Endothelial cell of umbilical vein (primary cell): ENCODE measurements around the gene SMIM33. TPM values are rescaled to one million over a fixed set of nuclear protein-coding genes. Genes with fewer than 3 reads are reported as not detected.
A peak's percentile ranks its signal among the peaks of the same experiment; 100 is the strongest.

ENCODE experiments used
- BruUV-seq: library from RNA; stranded (reverse); fragments of 400-500 nt; replicated peaks from 2 replicates; lab custom pipeline; 2021; lab: Mats Ljungman, UMichigan
- CTCF ChIA-PET: fragments of 300-600, 350-600 bp; sonication (Branson Sonifier 250); formaldehyde crosslinking; loops from one replicate; lab custom pipeline; 2021; ENCODE audit warnings: antibody characterized with exemption, inconsistent platforms; lab: Charles Lee
- POLR2A ChIA-PET: fragments of 300-600, 350-600 bp; sonication (Branson Sonifier 250); formaldehyde crosslinking; loops from one replicate; lab custom pipeline; 2021; ENCODE audit warnings: antibody characterized with exemption, inconsistent platforms; lab: Charles Lee
- DNase-seq: peaks from one replicate; pipeline ENCODE4 v3.0.0-alpha.2; 2011; ENCODE audit warnings: low read depth, low spot score
- FAIRE-seq: peaks from 2 replicates; lab custom pipeline; 2011; peaks lifted over from hg19 to GRCh38; lab: Jason Lieb, UNC
- H2AFZ ChIP-seq: 2 replicates; pipeline ENCODE4 v1.6.0; 2012; ENCODE audit warnings: low read depth, low read length, control low read depth, inconsistent platforms
- H3K27ac ChIP-seq: 2 replicates; pipeline ENCODE4 v1.5.1; 2011; ENCODE audit warnings: low read depth, mild to moderate bottlenecking, control low read depth, low read length, moderate library complexity; ENCODE audit not compliant: insufficient read depth
- H3K27me3 ChIP-seq, 2 experiments: 2 replicates each; pipeline versions ENCODE4 v1.6.0 to v1.6.1; 2011; ENCODE audit warnings: low read length in 2 of 2, mixed read lengths in 1 of 2; ENCODE audit not compliant: control insufficient read depth in 2 of 2, insufficient read depth in 2 of 2
- H3K36me3 ChIP-seq, 2 experiments: 2 replicates in 1 of 2; 3 replicates in 1 of 2; pipeline ENCODE4 v1.5.1; 2011; ENCODE audit warnings: low read length in 2 of 2, mild to moderate bottlenecking in 1 of 2, moderate library complexity in 1 of 2; ENCODE audit not compliant: control insufficient read depth in 2 of 2, insufficient read depth in 2 of 2; ENCODE audit errors: extremely low read depth in 1 of 2
- H3K4me1 ChIP-seq: 3 replicates; pipeline ENCODE4 v1.5.1; 2011; ENCODE audit warnings: mild to moderate bottlenecking, low read length; ENCODE audit not compliant: control insufficient read depth, insufficient read depth; ENCODE audit errors: extremely low read depth
- H3K4me2 ChIP-seq: 2 replicates; pipeline ENCODE4 v1.6.1; 2011; ENCODE audit warnings: low read length, control low read depth, mixed read lengths; ENCODE audit not compliant: insufficient read depth
- H3K4me3 ChIP-seq, 3 experiments: fragments of 200-600 bp in 1 of 3; sonication (generic), shearing (Covaris generic) in 1 of 3; replicated peaks in 1 of 3; 2 replicates each; pipeline ENCODE4 v1.5.1; 2011 to 2016; ENCODE audit warnings: control low read depth in 3 of 3, low read length in 3 of 3, mild to moderate bottlenecking in 2 of 3, inconsistent platforms in 1 of 3, low read depth in 1 of 3, moderate library complexity in 1 of 3; ENCODE audit not compliant: insufficient read depth in 1 of 3
- H3K79me2 ChIP-seq: 2 replicates; pipeline ENCODE4 v1.6.0; 2012; ENCODE audit warnings: low read length, inconsistent platforms; ENCODE audit not compliant: control insufficient read depth, insufficient read depth
- H3K9ac ChIP-seq: replicated peaks from 2 replicates; pipeline ENCODE3; 2011; ENCODE audit warnings: low read length, control low read depth; ENCODE audit not compliant: insufficient read depth; ENCODE audit errors: extremely low read depth
- H3K9me1 ChIP-seq: replicated peaks from 3 replicates; pipeline ENCODE4 v1.6.0; 2011; ENCODE audit warnings: mild to moderate bottlenecking, low read length; ENCODE audit not compliant: control insufficient read depth, insufficient read depth; ENCODE audit errors: extremely low read depth
- H3K9me3 ChIP-seq: replicated peaks from 2 replicates; pipeline ENCODE4 v1.5.1; 2012; ENCODE audit warnings: low read length, inconsistent platforms; ENCODE audit not compliant: control insufficient read depth, insufficient read depth
- H4K20me1 ChIP-seq: replicated peaks from 2 replicates; pipeline ENCODE3; 2011; ENCODE audit warnings: mild to moderate bottlenecking, low read length; ENCODE audit not compliant: control insufficient read depth, insufficient read depth; ENCODE audit errors: extremely low read depth
- EZH2 ChIP-seq: IDR thresholded peaks from 2 replicates; pipeline ENCODE4 v1.6.1; 2012; ENCODE audit warnings: borderline replicate concordance, low read depth, mild to moderate bottlenecking, moderate library complexity, low read length, inconsistent platforms; ENCODE audit not compliant: severe bottlenecking
- FOS ChIP-seq: IDR thresholded peaks from 2 replicates; pipeline ENCODE4 v1.6.1; 2011; ENCODE audit warnings: mild to moderate bottlenecking, low read length, moderate library complexity, borderline replicate concordance; ENCODE audit not compliant: insufficient read depth
- GATA2 ChIP-seq: IDR thresholded peaks from 2 replicates; pipeline ENCODE4 v1.7.0; 2011; ENCODE audit warnings: low read depth, mild to moderate bottlenecking, moderate library complexity, mixed read lengths, low read length; ENCODE audit not compliant: insufficient read length, insufficient read depth
- JUN ChIP-seq: IDR thresholded peaks from 2 replicates; pipeline ENCODE4 v1.6.1; 2011; ENCODE audit warnings: borderline replicate concordance, low read depth; ENCODE audit not compliant: insufficient read length, insufficient read depth
- MAX ChIP-seq: IDR thresholded peaks from 2 replicates; pipeline ENCODE4 v1.6.1; 2011; ENCODE audit not compliant: insufficient read depth, insufficient read length
- MYC ChIP-seq: IDR thresholded peaks from one replicate; pipeline ENCODE4 v1.6.1; 2011; ENCODE audit warnings: mild to moderate bottlenecking, low read depth, low read length
- POLR2A ChIP-seq: IDR thresholded peaks from 2 replicates; pipeline ENCODE4 v1.6.1; 2012; ENCODE audit warnings: low read depth, mild to moderate bottlenecking, control low read depth, low read length
- POLR2AphosphoS5 ChIP-seq: IDR thresholded peaks from 2 replicates; pipeline ENCODE4 v1.6.1; 2012; ENCODE audit warnings: low read depth, mild to moderate bottlenecking, control low read depth, low read length, moderate library complexity; ENCODE audit not compliant: insufficient read depth
- dilution Hi-C: fragments of 300-500 bp; cut with MboI; formaldehyde crosslinking; loops from one replicate; pipeline ENCODE4 v1.15.0; 2019; ENCODE audit warnings: low sequenced_read_pairs; ENCODE audit not compliant: extremely low pct_ligation_motif_present
- intact Hi-C: fragments of 100-400 bp; cut with micrococcal nuclease; formaldehyde crosslinking; loops from one replicate; pipeline ENCODE4 v1.10.0; 2022
- polyA plus RNA-seq, 4 experiments: library from polyadenylated mRNA; depleted of rRNA in 3 of 4; stranded (reverse) in 3 of 4; unstranded in 1 of 4; fragments of >200 nt; gene quantifications; 2 replicates each; pipeline versions ENCODE4 v1.2.1 to v1.2.3, GENCODE V29; 2011 to 2012; ENCODE audit warnings: missing spikeins in 1 of 4
- total RNA-seq: library from RNA; stranded (reverse); gene quantifications from 2 replicates; pipeline ENCODE4 v1.2.3, GENCODE V29; 2021
- TF ChIP-seq, protein P1 (sequence below), 2 donors: IDR thresholded peaks; 1 replicate in 1 of 2; 2 replicates in 1 of 2; pipeline ENCODE4 v1.5.1; 2011; ENCODE audit warnings: low read length in 2 of 2, mild to moderate bottlenecking in 2 of 2, moderate library complexity in 2 of 2, control low read depth in 1 of 2, inconsistent platforms in 1 of 2, low read depth in 1 of 2; ENCODE audit not compliant: insufficient read depth in 1 of 2; ENCODE audit errors: extremely low read depth in 1 of 2

The SMIM33 gene
- total and polyA plus RNA-seq, 2 donors (not counting 3 experiments of a cell fraction or from before 2014, with no cell fraction given) = not detected

DNA sequence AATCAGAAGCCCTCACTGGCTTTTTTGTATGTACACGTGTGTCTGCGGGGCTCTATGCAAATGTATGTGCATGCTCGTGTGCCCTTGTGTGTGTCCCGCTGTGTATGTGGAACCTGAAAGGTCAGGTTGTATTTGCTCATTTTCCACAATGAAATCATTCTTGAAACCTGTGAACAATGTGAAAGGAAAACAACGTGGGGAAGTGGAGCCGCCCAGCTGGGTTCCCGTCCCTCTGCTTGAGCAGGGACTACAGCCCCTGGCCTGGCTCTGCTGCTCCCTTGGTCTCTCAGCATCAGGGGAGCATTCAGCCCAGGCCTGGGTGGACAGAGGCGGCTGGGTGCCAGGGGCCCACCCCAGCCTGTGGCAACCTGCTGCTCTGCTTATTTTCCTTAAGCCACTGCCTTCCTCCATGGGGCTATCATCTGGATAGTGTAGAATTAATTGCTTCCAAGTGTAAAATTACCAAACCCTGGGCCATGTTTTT lies 11.3 kb upstream of the SMIM33 start:
- H3K27ac ChIP-seq = peak overlapping the region; percentile 99
- peak overlapping the region in 2 of 3 experiments; percentile 11 to 97 for H3K4me3 ChIP-seq
- dilution Hi-C loops = no loop called here
- no peaks in the 10 kb centered on the region for H3K27me3 ChIP-seq
- no peaks in the 10 kb centered on the region for H3K9me1 ChIP-seq
- no TSS peak for BruUV-seq
- H3K9ac ChIP-seq = peak overlapping the region; percentile 99
- H3K4me1 ChIP-seq = peaks cover 41% of the 10 kb centered on the region
- POLR2A ChIA-PET = interaction anchor here (1.1 to 2.4 kb wide), 2 partner anchors 14 to 23 kb away, joined by 3 to 15 read pairs; no protein-coding TSS in a partner anchor
- FAIRE-seq = peak; percentile 83
- CTCF ChIA-PET = interaction anchor here (1.2 to 2.9 kb wide), 6 partner anchors 14 to 53 kb away, joined by 3 to 26 read pairs (median 8); partner anchors contain the start of gene STING1
- intact Hi-C loops = loop anchor here (1.0 to 2.0 kb wide), 3 partner anchors 13 to 53 kb away; no protein-coding TSS in a partner anchor
- H2AFZ ChIP-seq = no peak overlapping the region
- peak; percentile 89 for DNase-seq
- H3K79me2 ChIP-seq = peaks cover 63% of the 10 kb centered on the region
- peak overlapping the region; percentile 96 for H3K4me2 ChIP-seq
- no peak for TF ChIP-seq GATA2
- peak; percentile 57 for TF ChIP-seq POLR2A
- peak; percentile 85 for TF ChIP-seq POLR2AphosphoS5
- peaks cover 24 to 32% of the 10 kb centered on the region in 2 experiments for H3K36me3 ChIP-seq
- no peaks in the 10 kb centered on the region for H3K9me3 ChIP-seq
- no peaks in the 10 kb centered on the region for H4K20me1 ChIP-seq

DNA sequence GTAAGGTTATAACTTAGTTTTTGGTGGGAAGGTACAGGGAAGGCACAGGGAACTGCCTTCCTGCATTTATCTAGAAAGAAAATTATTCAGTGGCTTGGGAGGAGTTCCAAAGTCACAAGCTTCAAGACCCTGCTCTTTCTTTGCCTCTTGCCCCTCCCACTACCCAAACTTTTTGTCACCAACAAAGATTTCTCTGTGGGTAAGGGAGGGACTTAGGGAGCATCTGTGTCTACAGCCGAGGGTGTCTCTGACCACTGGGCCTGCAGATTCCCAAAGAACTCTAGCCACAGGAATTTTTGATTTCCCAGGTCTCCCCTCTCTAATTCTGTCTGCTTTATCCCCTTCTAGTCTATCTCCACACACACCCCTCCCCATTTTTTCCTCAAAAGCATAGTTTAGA lies 10.3 kb upstream of the SMIM33 start:
- DNase-seq (no peak), FAIRE-seq (peak; percentile 61)
- BruUV-seq = no TSS peak
- Histone ChIP-seq H3K4me3 (peak overlapping the region; percentile 40 to 97 (median 87)), H3K9me1 (no peaks in the 10 kb centered on the region), H4K20me1 (no peaks in the 10 kb centered on the region), H3K36me3 (peaks cover 20 to 23% of the 10 kb centered on the region in 2 experiments), H3K9ac (peak overlapping the region; percentile 99), H3K27me3 (no peaks in the 10 kb centered on the region), H3K9me3 (no peaks in the 10 kb centered on the region), H3K79me2 (peaks cover 63% of the 10 kb centered on the region), H3K4me1 (peaks cover 41% of the 10 kb centered on the region), H3K27ac (peak overlapping the region; percentile 99), H2AFZ (no peak overlapping the region), H3K4me2 (peak overlapping the region; percentile 96)
- POLR2A ChIA-PET = interaction anchor here (2.4 kb wide), 1 partner anchor 13 kb away, joined by 15 read pairs; no protein-coding TSS in a partner anchor
- CTCF ChIA-PET = interaction anchor here (0.8 to 2.9 kb wide), 6 partner anchors 13 to 53 kb away, joined by 3 to 26 read pairs (median 4); partner anchors contain the start of gene STING1
- TF ChIP-seq MYC (no peak), MAX (no peak), POLR2AphosphoS5 (no peak), FOS (no peak), GATA2 (no peak), EZH2 (no peak), JUN (no peak), POLR2A (no peak)
- TF ChIP-seq, protein P1, sequence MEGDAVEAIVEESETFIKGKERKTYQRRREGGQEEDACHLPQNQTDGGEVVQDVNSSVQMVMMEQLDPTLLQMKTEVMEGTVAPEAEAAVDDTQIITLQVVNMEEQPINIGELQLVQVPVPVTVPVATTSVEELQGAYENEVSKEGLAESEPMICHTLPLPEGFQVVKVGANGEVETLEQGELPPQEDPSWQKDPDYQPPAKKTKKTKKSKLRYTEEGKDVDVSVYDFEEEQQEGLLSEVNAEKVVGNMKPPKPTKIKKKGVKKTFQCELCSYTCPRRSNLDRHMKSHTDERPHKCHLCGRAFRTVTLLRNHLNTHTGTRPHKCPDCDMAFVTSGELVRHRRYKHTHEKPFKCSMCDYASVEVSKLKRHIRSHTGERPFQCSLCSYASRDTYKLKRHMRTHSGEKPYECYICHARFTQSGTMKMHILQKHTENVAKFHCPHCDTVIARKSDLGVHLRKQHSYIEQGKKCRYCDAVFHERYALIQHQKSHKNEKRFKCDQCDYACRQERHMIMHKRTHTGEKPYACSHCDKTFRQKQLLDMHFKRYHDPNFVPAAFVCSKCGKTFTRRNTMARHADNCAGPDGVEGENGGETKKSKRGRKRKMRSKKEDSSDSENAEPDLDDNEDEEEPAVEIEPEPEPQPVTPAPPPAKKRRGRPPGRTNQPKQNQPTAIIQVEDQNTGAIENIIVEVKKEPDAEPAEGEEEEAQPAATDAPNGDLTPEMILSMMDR (IDR thresholded peaks at IDR 0.05; ENCODE audit: extremely low read depth in 1 of 2, insufficient read depth in 1 of 2, low read depth in 1 of 2, low read length in 2 of 2) = no peak
- dilution Hi-C loops = no loop called here
- intact Hi-C loops = no loop called here
